Endodermal cell (in vitro differentiated cells): ENCODE data around the gene GABRB3. TPM values are rescaled to one million over a fixed set of nuclear protein-coding genes. Genes with fewer than 3 reads are reported as not detected.

Experiments
- DNase-seq: peaks from one replicate; pipeline ENCODE4 v3.0.0-alpha.2; 2017
- H3K27ac ChIP-seq: 2 replicates; pipeline ENCODE4 v1.5.1; 2013; ENCODE audit warnings: mild to moderate bottlenecking, low read depth, low read length, moderate library complexity
- H3K27me3 ChIP-seq: 2 replicates; pipeline ENCODE4 v1.6.1; 2013; ENCODE audit warnings: mild to moderate bottlenecking, low read length, moderate library complexity; ENCODE audit not compliant: insufficient read depth, control insufficient read depth, poor library complexity, severe bottlenecking
- H3K36me3 ChIP-seq: 2 replicates; pipeline ENCODE4 v1.7.0; 2013; ENCODE audit warnings: mild to moderate bottlenecking, low read length, moderate library complexity; ENCODE audit not compliant: control insufficient read depth, insufficient read depth
- H3K4me1 ChIP-seq: one replicate; pipeline ENCODE4 v1.7.0; 2013; ENCODE audit warnings: low read length; ENCODE audit not compliant: control insufficient read depth, insufficient read depth
- H3K4me3 ChIP-seq: 2 replicates; pipeline ENCODE4 v1.5.1; 2013; ENCODE audit warnings: mild to moderate bottlenecking, low read length, moderate library complexity
- H3K9ac ChIP-seq: 2 replicates; pipeline ENCODE4 v1.6.1; 2013; ENCODE audit warnings: mild to moderate bottlenecking, low read length, moderate library complexity; ENCODE audit not compliant: poor library complexity, severe bottlenecking; ENCODE audit errors: extremely low read depth
- H3K9me3 ChIP-seq: 2 replicates; pipeline ENCODE4 v1.6.1; 2013; ENCODE audit warnings: mild to moderate bottlenecking, low read length, moderate library complexity; ENCODE audit not compliant: control insufficient read depth
- H3K27ac Mint-ChIP-seq: 2 replicates; pipeline ENCODE4 v1.8.0; 2020; ENCODE audit warnings: mixed read lengths
- H3K27me3 Mint-ChIP-seq: 2 replicates; pipeline ENCODE4 v1.8.0; 2021; ENCODE audit warnings: mild to moderate bottlenecking, mixed read lengths; ENCODE audit not compliant: insufficient read depth
- H3K36me3 Mint-ChIP-seq: 2 replicates; pipeline ENCODE4 v1.8.0; 2020; ENCODE audit warnings: low read depth, mixed read lengths
- H3K4me1 Mint-ChIP-seq: 2 replicates; pipeline ENCODE4 v1.8.0; 2020; ENCODE audit warnings: mixed read lengths
- H3K4me3 Mint-ChIP-seq: 2 replicates; pipeline ENCODE4 v1.8.0; 2020; ENCODE audit warnings: mild to moderate bottlenecking, moderate library complexity, mixed read lengths
- H3K9me3 Mint-ChIP-seq: 2 replicates; pipeline ENCODE4 v1.8.0; 2020; ENCODE audit warnings: mild to moderate bottlenecking, mixed read lengths
- WGBS, 2 experiments: methylation state at CpG; one replicate each; pipeline versions ENCODE4 v1.1.5 to v1.1.7; 2013; ENCODE audit warnings: missing lambda C conversion rate in 2 of 2, mixed read lengths in 1 of 2; ENCODE audit not compliant: insufficient coverage in 1 of 2, insufficient read length in 1 of 2; 5-methylcytosine and 5-hydroxymethylcytosine counted together
- total RNA-seq, 2 donors: library from RNA; stranded (reverse); fragmentation: NEBNext Ultra II Directional in 1 of 2; extraction: Animal tissue kit (Norgen Biotek cat#: 25700) in 1 of 2; gene quantifications; 2 replicates in 1 of 2; 3 replicates in 1 of 2; pipeline ENCODE4 v1.2.1, GENCODE V29; 2021
- TF ChIP-seq, protein P1 (sequence below): fragments of 200-600 bp; sonication (generic); conservative IDR thresholded peaks from 2 replicates; pipeline ENCODE4 v1.5.0; 2021; ENCODE audit warnings: antibody characterized with exemption, mild to moderate bottlenecking

GABRB3 gene
- total RNA-seq, 2 donors from 2014 or later, result 81.8 to 122 TPM

DNA sequence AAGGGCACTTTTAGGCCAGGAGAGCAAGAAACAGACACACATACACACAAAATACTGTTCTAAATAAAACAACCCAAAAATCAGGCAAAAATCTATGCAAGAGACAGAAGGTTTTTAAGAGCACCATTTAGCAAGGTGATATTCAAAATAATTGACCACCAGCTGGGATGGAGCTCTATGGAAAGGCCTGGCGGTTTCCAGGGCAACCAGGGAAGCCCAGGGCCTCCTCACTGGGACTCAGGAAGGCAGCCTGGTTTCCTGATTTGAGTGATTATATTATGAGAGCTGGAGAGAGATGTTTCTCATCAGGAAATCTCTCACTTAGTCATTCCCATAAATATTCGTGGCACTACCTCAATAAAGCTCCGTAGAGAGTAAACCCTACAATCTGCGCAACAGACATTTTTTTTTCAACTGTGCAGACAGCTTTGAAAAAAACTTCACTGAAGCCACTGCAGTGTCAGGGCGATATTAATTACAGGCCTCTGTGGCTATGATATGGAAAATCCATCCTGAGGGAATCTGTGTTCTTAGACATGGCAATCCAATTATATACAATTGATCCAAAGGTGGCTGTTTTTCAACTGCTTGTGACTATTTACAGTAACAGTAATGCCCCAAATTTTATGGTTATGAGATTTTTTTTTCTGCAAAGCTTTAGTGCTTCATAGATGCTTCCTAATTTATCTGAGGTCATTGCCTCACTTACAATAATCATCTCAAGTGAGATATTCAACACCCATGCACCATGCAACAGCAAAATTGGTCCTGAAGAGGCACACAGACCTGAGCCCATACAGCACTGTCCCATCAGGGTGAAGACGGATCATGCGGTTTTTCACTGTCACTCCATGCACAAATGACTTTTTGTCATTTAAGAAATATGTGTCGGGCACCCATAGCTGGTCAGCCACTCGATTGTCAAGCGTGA lies 152.1 kb downstream of the GABRB3 start:
- no peak overlapping the region for H3K4me3 Mint-ChIP-seq
- DNase-seq, result no peak
- Histone ChIP-seq H3K27me3 (no peaks in the 10 kb centered on the region), H3K9me3 (peaks cover 9% of the 10 kb centered on the region), H3K4me1 (no peaks in the 10 kb centered on the region), H3K36me3 (peaks cover 48% of the 10 kb centered on the region), H3K9ac (no peak overlapping the region), H3K27ac (no peak overlapping the region), H3K4me3 (no peak overlapping the region)
- H3K27ac Mint-ChIP-seq, result no peak overlapping the region
- TF ChIP-seq, protein P1, sequence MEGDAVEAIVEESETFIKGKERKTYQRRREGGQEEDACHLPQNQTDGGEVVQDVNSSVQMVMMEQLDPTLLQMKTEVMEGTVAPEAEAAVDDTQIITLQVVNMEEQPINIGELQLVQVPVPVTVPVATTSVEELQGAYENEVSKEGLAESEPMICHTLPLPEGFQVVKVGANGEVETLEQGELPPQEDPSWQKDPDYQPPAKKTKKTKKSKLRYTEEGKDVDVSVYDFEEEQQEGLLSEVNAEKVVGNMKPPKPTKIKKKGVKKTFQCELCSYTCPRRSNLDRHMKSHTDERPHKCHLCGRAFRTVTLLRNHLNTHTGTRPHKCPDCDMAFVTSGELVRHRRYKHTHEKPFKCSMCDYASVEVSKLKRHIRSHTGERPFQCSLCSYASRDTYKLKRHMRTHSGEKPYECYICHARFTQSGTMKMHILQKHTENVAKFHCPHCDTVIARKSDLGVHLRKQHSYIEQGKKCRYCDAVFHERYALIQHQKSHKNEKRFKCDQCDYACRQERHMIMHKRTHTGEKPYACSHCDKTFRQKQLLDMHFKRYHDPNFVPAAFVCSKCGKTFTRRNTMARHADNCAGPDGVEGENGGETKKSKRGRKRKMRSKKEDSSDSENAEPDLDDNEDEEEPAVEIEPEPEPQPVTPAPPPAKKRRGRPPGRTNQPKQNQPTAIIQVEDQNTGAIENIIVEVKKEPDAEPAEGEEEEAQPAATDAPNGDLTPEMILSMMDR, result no peak
- H3K9me3 Mint-ChIP-seq, result peaks cover 11% of the 10 kb centered on the region
- H3K4me1 Mint-ChIP-seq, result peaks cover 12% of the 10 kb centered on the region
- no peaks in the 10 kb centered on the region for H3K27me3 Mint-ChIP-seq
- WGBS, 2 experiments, result 95 to 96% methylated on average over 10 of the region's 10 CpGs
- H3K36me3 Mint-ChIP-seq, result peaks cover 55% of the 10 kb centered on the region

DNA sequence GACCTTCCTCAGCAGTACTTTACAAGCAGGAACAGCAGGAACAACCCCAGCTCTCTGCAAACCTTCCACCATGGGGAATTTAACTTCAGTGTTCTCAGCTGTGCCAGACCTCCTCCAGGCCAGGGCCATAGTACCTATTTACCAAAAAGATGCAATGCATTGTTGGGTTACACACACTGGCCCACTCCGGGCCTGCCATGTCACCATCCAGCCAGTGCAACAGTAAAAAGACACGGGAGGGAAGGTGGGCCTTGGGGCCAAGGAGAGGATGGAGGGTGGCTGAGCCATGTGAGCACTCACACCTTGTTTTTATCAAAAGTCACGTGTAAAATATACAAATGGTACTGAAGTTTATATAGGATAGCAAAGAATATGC lies 157.0 kb downstream of the GABRB3 start:
- DNase-seq, result no peak
- peaks cover 67% of the 10 kb centered on the region for H3K36me3 Mint-ChIP-seq
- TF ChIP-seq, protein P1, result no peak
- no peak overlapping the region for H3K4me3 Mint-ChIP-seq
- peaks cover 8% of the 10 kb centered on the region for H3K4me1 Mint-ChIP-seq
- WGBS, 2 experiments, result 97 to 100% methylated on average over 3 of the region's 3 CpGs
- H3K27me3 Mint-ChIP-seq, result no peaks in the 10 kb centered on the region
- no peak overlapping the region for H3K27ac Mint-ChIP-seq
- no peak overlapping the region for H3K27ac ChIP-seq
- peaks cover 22% of the 10 kb centered on the region for H3K9me3 ChIP-seq
- H3K9ac ChIP-seq, result no peak overlapping the region
- no peaks in the 10 kb centered on the region for H3K27me3 ChIP-seq
- H3K4me1 ChIP-seq, result no peaks in the 10 kb centered on the region
- no peak overlapping the region for H3K4me3 ChIP-seq
- peaks cover 22% of the 10 kb centered on the region for H3K9me3 Mint-ChIP-seq
- peaks cover 46% of the 10 kb centered on the region for H3K36me3 ChIP-seq

DNA sequence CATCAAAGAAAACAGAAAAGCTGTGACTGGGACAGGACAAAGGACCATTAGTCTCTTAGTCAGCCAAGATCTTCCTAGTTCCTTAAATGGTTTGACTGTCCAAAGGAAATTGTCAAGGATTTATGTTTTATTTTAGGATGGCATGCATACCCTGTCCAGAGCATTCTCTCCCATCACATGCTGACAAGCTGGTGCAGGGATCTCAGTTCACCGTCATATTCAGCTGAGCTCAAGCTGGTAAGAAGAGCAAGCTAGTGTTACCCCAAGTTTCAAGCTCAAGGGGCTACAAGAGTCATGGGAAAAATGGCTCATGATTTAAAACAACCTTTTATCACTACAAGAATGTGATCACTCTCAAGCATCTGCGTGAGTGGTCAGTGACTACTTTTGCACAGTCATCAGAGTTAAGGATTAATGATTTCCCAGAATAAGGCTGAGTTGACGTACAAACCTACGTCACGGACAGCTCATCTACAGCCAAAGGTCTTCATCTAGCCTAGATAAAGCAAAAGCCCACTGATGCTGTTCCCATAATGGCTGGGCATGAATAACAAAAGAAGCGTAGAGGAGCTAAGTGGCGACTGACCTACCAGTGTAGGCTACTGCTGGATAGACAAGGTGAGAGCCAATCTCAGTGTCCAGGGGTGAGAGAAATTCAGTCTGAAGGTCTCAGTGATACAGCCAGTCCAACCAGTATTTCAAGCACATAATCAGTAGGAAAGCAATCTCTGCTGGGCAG lies 157.5 kb downstream of the GABRB3 start:
- TF ChIP-seq, protein P1, result no peak
- no peak overlapping the region for H3K9ac ChIP-seq
- Mint-ChIP-seq H3K4me1 (peaks cover 8% of the 10 kb centered on the region), H3K4me3 (no peak overlapping the region), H3K36me3 (peaks cover 67% of the 10 kb centered on the region), H3K27ac (no peak overlapping the region), H3K27me3 (no peaks in the 10 kb centered on the region), H3K9me3 (peaks cover 28% of the 10 kb centered on the region)
- peaks cover 46% of the 10 kb centered on the region for H3K36me3 ChIP-seq
- no peak for DNase-seq
- no peak overlapping the region for H3K27ac ChIP-seq
- no peaks in the 10 kb centered on the region for H3K4me1 ChIP-seq
- no peak overlapping the region for H3K4me3 ChIP-seq
- H3K27me3 ChIP-seq, result no peaks in the 10 kb centered on the region
- H3K9me3 ChIP-seq, result peaks cover 27% of the 10 kb centered on the region
- WGBS, 2 experiments, result 95 to 97% methylated on average over 7 of the region's 7 CpGs
